HepG2 (cell line): Measurements from ENCODE around the gene IFNL1. TPM values are rescaled to one million over a fixed set of nuclear protein-coding genes. Genes with fewer than 3 reads are reported as not detected.

Experiments used
- ATAC-seq: fragments of 200-7000 bp; cut with Tn5 transposase; 3 replicates; pipeline ENCODE4 v1.9.1; 2020; ENCODE audit warnings: mild to moderate bottlenecking, moderate library complexity
- BruUV-seq: library from RNA; stranded (reverse); fragments of 400-500 nt; replicated peaks from 2 replicates; lab custom pipeline; 2021; lab: Mats Ljungman, UMichigan
- CTCF ChIA-PET: fragments of 300-600 bp; formaldehyde crosslinking; extraction: SDS; loops from one replicate; lab custom pipeline; 2021; ENCODE audit warnings: low total read pairs, inconsistent platforms, low intra/inter-chr PET ratio; lab: Yijun Ruan, JAX
- POLR2A ChIA-PET: fragments of 350-600 bp; sonication (Branson Sonifier 250); formaldehyde crosslinking; loops from one replicate; lab custom pipeline; 2020; ENCODE audit warnings: antibody characterized with exemption, inconsistent platforms; lab: Yijun Ruan, JAX
- DNase-seq: peaks from one replicate; pipeline ENCODE4 v3.0.0-alpha.2; 2015; ENCODE audit warnings: low spot score
- FAIRE-seq: peaks from 3 replicates; lab custom pipeline; 2011; peaks lifted over from hg19 to GRCh38; lab: Jason Lieb, UNC
- H2AFZ ChIP-seq: one replicate; pipeline ENCODE4 v1.6.1; 2011; ENCODE audit warnings: low read length, inconsistent platforms
- H3K27ac ChIP-seq: fragments of 300-600 bp; 3 replicates; pipeline ENCODE4 v1.8.0; 2011; ENCODE audit warnings: mixed run types, mild to moderate bottlenecking, mixed read lengths, low read length, inconsistent platforms; ENCODE audit not compliant: insufficient read depth; ENCODE audit errors: extremely low read length
- H3K27me3 ChIP-seq, 2 experiments: fragments of 200-600 bp in 1 of 2; 2 replicates in 1 of 2; 3 replicates in 1 of 2; pipeline versions ENCODE4 v1.6.0 to v1.8.0; 2011; ENCODE audit warnings: low read length in 2 of 2, mild to moderate bottlenecking in 2 of 2, moderate library complexity in 2 of 2, inconsistent platforms in 1 of 2; ENCODE audit not compliant: insufficient read depth in 2 of 2, control insufficient read depth in 1 of 2
- H3K36me3 ChIP-seq, 2 experiments: fragments of 200-600 bp in 1 of 2; replicated peaks in 1 of 2; 2 replicates in 1 of 2; 3 replicates in 1 of 2; pipeline versions ENCODE4 v1.5.1 to v1.8.0; 2011; ENCODE audit warnings: low read length in 2 of 2, inconsistent platforms in 1 of 2; ENCODE audit not compliant: insufficient read depth in 2 of 2, control insufficient read depth in 1 of 2
- H3K4me1 ChIP-seq: 2 replicates; pipeline ENCODE4 v1.5.1; 2012; ENCODE audit warnings: low read length, inconsistent platforms; ENCODE audit not compliant: insufficient read depth
- H3K4me2 ChIP-seq: 2 replicates; pipeline ENCODE4 v1.6.0; 2011; ENCODE audit warnings: low read depth, low read length, inconsistent platforms
- H3K4me3 ChIP-seq, 3 experiments: fragments of 200-600 bp in 1 of 3; sonication (generic), shearing (Covaris generic) in 1 of 3; replicated peaks in 1 of 3; 2 replicates each; pipeline ENCODE4 v1.5.1; 2011 to 2016; ENCODE audit warnings: low read length in 3 of 3, inconsistent platforms in 2 of 3, low read depth in 2 of 3, mild to moderate bottlenecking in 2 of 3, control low read depth in 1 of 3, mixed read lengths in 1 of 3; ENCODE audit not compliant: insufficient read depth in 1 of 3
- H3K79me2 ChIP-seq: one replicate; pipeline ENCODE4 v1.6.1; 2011; ENCODE audit warnings: low read length, inconsistent platforms; ENCODE audit not compliant: insufficient read depth
- H3K9ac ChIP-seq: 2 replicates; pipeline ENCODE4 v1.6.0; 2011; ENCODE audit warnings: mild to moderate bottlenecking, low read depth, low read length, inconsistent platforms; ENCODE audit not compliant: insufficient read depth
- H3K9me3 ChIP-seq: 2 replicates; pipeline ENCODE4 v1.5.1; 2012; ENCODE audit warnings: mild to moderate bottlenecking, low read length
- H4K20me1 ChIP-seq: 2 replicates; pipeline ENCODE4 v1.6.0; 2011; ENCODE audit warnings: inconsistent platforms, mild to moderate bottlenecking, low read length, moderate library complexity; ENCODE audit not compliant: insufficient read depth
- ARNT2 ChIP-seq: sonication (generic); formaldehyde crosslinking; IDR thresholded peaks from 2 replicates; pipeline ENCODE4 v1.8.0; 2022; ENCODE audit warnings: mild to moderate bottlenecking, low read depth, missing genetic modification reagents, moderate library complexity
- SIX4 ChIP-seq: sonication (generic); formaldehyde crosslinking; IDR thresholded peaks from 2 replicates; pipeline ENCODE4 v1.4.0; 2020; ENCODE audit warnings: missing genetic modification reagents
- ZBTB33 ChIP-seq: sonication (generic); formaldehyde crosslinking; IDR thresholded peaks from 2 replicates; pipeline ENCODE4 v1.4.0; 2020; ENCODE audit warnings: missing genetic modification reagents
- ZFP91 ChIP-seq: sonication (generic); formaldehyde crosslinking; IDR thresholded peaks from 2 replicates; pipeline ENCODE4 v1.9.0; 2022; ENCODE audit warnings: missing genetic modification reagents, mild to moderate bottlenecking, borderline replicate concordance
- ZNF256 ChIP-seq: sonication (generic); formaldehyde crosslinking; conservative IDR thresholded peaks from 2 replicates; pipeline ENCODE4 v1.4.0; 2020; ENCODE audit warnings: missing genetic modification reagents
- ZNF333 ChIP-seq: sonication (generic); formaldehyde crosslinking; IDR thresholded peaks from 2 replicates; pipeline ENCODE4 v1.4.0; 2020; ENCODE audit warnings: mild to moderate bottlenecking, missing genetic modification reagents, borderline replicate concordance
- ZNF784 ChIP-seq: sonication (generic); formaldehyde crosslinking; IDR thresholded peaks from 2 replicates; pipeline ENCODE4 v1.5.1; 2020; ENCODE audit warnings: missing genetic modification reagents, mild to moderate bottlenecking, borderline replicate concordance
- WGBS: methylation state at CpG from one replicate; pipeline ENCODE4 v1.1.6; 2017; ENCODE audit warnings: low lambda C conversion rate; 5-methylcytosine and 5-hydroxymethylcytosine counted together
- in situ Hi-C: cut with HindIII; loops from 2 replicates; pipeline ENCODE4 v1.10.0; 2017; ENCODE audit warnings: low pct_unique_long_range_greater_than_20kb; ENCODE audit not compliant: extremely low pct_ligation_motif_present
- intact Hi-C: fragments of 100-400 bp; cut with micrococcal nuclease; formaldehyde crosslinking; loops from one replicate; pipeline ENCODE4 v1.10.0; 2022; ENCODE audit not compliant: unreplicated experiment
- polyA plus RNA-seq, 8 experiments: library from polyadenylated mRNA; depleted of rRNA in 3 of 8; stranded (reverse) in 7 of 8; unstranded in 1 of 8; fragments of >200 nt; fragmentation: Illumina TruSeq in 4 of 8; extraction: Trizol in 4 of 8; gene quantifications; 2 replicates each; pipeline versions ENCODE4 v1.2.1 to v1.2.3, GENCODE V29; 2011 to 2016; ENCODE audit warnings: low read depth in 4 of 8, missing spikeins in 1 of 8, mixed read lengths in 1 of 8; ENCODE audit not compliant: insufficient read depth in 1 of 8
- total RNA-seq, 5 experiments: library from RNA; depleted of rRNA; stranded (reverse); fragments of >200 nt; fragmentation: Illumina TruSeq; extraction: Trizol; gene quantifications; 2 replicates each; pipeline ENCODE4 v1.2.3, GENCODE V29; 2016; ENCODE audit warnings: low read depth in 1 of 5
- TF ChIP-seq, protein P1 (sequence below): IDR thresholded peaks from 2 replicates; pipeline ENCODE4 v1.6.1; 2012; ENCODE audit warnings: inconsistent platforms
- TF ChIP-seq, protein P2 (sequence below): sonication (generic); formaldehyde crosslinking; IDR thresholded peaks from 2 replicates; pipeline ENCODE4 v1.5.0; 2020; ENCODE audit warnings: mild to moderate bottlenecking, missing genetic modification reagents, moderate library complexity
- TF ChIP-seq, protein P3 (sequence below): sonication (generic); formaldehyde crosslinking; IDR thresholded peaks from 2 replicates; pipeline ENCODE4 v1.4.0; 2020; ENCODE audit warnings: mild to moderate bottlenecking, missing genetic modification reagents

The IFNL1 gene
- total and polyA plus RNA-seq, 2 of the 13 experiments (the other 11 are each of a cell fraction or from before 2014, with no cell fraction given), result not detected

DNA sequence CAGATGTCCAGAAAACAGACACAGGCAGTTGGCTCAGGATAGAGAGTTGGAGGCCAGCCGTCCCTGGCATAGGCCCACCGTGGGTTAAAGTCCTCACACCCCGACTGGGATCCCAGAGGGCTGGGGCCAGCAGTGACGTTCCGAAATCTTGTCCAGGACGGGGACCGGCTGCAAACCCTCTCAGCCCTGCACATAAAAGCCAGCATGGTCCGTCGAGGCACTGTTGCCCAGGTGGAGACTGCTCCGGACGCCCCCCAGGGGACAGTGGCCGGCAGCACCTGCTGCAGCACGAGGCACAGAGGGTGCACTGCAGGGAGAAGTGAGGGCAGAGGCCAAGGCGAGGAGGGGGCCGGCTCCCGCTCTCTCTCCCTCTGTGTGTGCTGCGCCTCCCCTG lies 32.3 kb upstream of the IFNL1 start (continued):
- TF ChIP-seq ZNF784 (CRISPR knock-in tag), result no peak
- no peak for TF ChIP-seq ZNF333
- TF ChIP-seq, protein P1, sequence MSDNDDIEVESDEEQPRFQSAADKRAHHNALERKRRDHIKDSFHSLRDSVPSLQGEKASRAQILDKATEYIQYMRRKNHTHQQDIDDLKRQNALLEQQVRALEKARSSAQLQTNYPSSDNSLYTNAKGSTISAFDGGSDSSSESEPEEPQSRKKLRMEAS, result peak; percentile 21; the same call in 1 of the 2 replicates
- no peak for TF ChIP-seq SIX4
- TF ChIP-seq, protein P2, sequence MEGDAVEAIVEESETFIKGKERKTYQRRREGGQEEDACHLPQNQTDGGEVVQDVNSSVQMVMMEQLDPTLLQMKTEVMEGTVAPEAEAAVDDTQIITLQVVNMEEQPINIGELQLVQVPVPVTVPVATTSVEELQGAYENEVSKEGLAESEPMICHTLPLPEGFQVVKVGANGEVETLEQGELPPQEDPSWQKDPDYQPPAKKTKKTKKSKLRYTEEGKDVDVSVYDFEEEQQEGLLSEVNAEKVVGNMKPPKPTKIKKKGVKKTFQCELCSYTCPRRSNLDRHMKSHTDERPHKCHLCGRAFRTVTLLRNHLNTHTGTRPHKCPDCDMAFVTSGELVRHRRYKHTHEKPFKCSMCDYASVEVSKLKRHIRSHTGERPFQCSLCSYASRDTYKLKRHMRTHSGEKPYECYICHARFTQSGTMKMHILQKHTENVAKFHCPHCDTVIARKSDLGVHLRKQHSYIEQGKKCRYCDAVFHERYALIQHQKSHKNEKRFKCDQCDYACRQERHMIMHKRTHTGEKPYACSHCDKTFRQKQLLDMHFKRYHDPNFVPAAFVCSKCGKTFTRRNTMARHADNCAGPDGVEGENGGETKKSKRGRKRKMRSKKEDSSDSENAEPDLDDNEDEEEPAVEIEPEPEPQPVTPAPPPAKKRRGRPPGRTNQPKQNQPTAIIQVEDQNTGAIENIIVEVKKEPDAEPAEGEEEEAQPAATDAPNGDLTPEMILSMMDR, result peak; percentile 53; the same call in 1 of the 2 replicates
- no peak for TF ChIP-seq ZNF256 (CRISPR knock-in tag)
- TF ChIP-seq, protein P3, sequence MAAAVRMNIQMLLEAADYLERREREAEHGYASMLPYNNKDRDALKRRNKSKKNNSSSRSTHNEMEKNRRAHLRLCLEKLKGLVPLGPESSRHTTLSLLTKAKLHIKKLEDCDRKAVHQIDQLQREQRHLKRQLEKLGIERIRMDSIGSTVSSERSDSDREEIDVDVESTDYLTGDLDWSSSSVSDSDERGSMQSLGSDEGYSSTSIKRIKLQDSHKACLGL, result 0 out of 2 replicates have a peak, but pooled peaks have one; percentile 34

DNA sequence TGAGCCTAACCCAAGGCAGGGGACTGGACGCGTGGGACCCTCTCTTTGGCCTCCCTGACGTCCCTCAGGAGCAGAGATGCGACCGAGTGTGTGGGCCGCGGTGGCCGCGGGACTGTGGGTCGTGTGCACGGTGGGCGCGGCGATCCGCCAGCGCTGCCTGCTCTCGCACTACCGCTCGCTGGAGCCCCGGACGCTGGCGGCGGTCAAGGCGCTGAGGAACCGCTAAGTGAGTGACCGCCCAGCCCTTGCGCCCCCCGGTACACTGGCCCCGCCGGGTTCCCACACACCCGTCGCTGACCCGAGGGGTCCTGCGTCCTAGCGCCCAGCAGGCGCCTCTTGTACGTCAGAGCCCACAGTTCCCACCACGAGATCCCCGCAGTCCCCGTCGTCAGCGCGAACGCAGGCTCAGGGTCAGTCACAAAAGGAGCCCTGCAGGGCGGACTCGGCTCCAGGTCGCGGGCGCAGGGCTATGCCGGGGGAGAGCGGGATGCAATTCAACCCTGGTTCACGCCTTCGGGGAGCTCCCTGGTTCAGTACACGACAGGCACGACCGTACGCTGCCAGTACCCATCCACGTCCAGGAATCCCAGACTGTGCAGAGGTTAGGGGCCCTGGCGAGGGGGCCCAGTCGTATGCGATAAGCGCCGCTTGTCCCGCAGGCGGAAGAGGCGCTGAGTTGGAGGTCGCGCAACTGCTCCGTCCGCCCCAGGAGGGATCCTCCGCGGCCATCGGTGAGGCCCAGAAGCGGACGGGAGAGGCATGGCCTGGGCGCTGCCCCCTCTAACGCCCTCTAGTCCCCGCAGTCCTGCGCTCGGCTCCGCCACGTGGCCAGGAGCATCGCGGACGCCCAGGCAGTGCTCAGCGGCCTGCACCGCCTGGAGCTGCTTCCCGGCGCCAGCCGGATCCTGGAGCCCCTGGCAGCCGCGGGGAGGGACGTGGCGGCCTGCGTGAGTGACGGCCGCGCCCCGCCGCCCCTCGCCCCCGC lies 31.6 kb upstream of the IFNL1 start:
- no TSS peak for BruUV-seq
- Histone ChIP-seq H3K4me2 (no peak overlapping the region), H3K36me3 (no peaks in the 10 kb centered on the region), H3K79me2 (no peaks in the 10 kb centered on the region), H3K27me3 (peaks cover 0 to 14% of the 10 kb centered on the region in 2 experiments; a peak in 3 of 5 replicates), H3K4me1 (0 out of 2 replicates have a peak, but pooled peaks cover 4% of the 10 kb centered on the region), H2AFZ (no peak overlapping the region), H3K9ac (no peak overlapping the region), H3K27ac (no peak overlapping the region), H4K20me1 (no peaks in the 10 kb centered on the region), H3K9me3 (no peaks in the 10 kb centered on the region), H3K4me3 (no peak overlapping the region)
- in situ Hi-C loops (no loop called here), intact Hi-C loops (no loop called here)
- ATAC-seq (no peak), FAIRE-seq (no peak), DNase-seq (no peak)
- ChIA-PET CTCF (no interaction called here), POLR2A (no interaction called here)
- TF ChIP-seq ZBTB33 (CRISPR knock-in tag), result peak; percentile 23; the same call in 1 of the 2 replicates
- TF ChIP-seq ARNT2 (CRISPR knock-in tag), result no peak
- 0 out of 2 replicates have a peak, but pooled peaks have one; percentile 17 for TF ChIP-seq ZFP91
- 73% methylated on average over 42 of the region's 102 CpGs for WGBS
